Muscle layer of colon (tissue), 2 donors: ENCODE results near the gene TPPP2.
"Not testable (repeated sequence)": the region's sequence is repeated elsewhere in the genome, so short reads cannot be mapped to it uniquely, and the experiment has no call there.

Source experiments
- H3K27ac ChIP-seq: one replicate; pipeline ENCODE4 v1.7.0; 2013; ENCODE audit warnings: low read depth, mild to moderate bottlenecking, low read length, moderate library complexity
- H3K27me3 ChIP-seq, 2 donors: one replicate each; pipeline ENCODE4 v1.7.0; 2013; ENCODE audit warnings: low read length in 2 of 2, mild to moderate bottlenecking in 2 of 2; ENCODE audit not compliant: insufficient read depth in 2 of 2, control insufficient read depth in 1 of 2
- H3K36me3 ChIP-seq: one replicate; pipeline ENCODE4 v1.7.0; 2013; ENCODE audit warnings: mild to moderate bottlenecking, low read length; ENCODE audit not compliant: insufficient read depth
- H3K4me1 ChIP-seq: one replicate; pipeline ENCODE4 v1.7.0; 2013; ENCODE audit warnings: mild to moderate bottlenecking, low read length; ENCODE audit not compliant: insufficient read depth
- H3K4me3 ChIP-seq, 2 donors: one replicate each; pipeline ENCODE4 v1.7.0; 2013; ENCODE audit warnings: low read length in 2 of 2, low read depth in 1 of 2, mild to moderate bottlenecking in 1 of 2, moderate library complexity in 1 of 2
- H3K9ac ChIP-seq: one replicate; pipeline ENCODE4 v1.7.0; 2013; ENCODE audit warnings: low read length
- H3K9me3 ChIP-seq: one replicate; pipeline ENCODE4 v1.7.0; 2013; ENCODE audit warnings: mild to moderate bottlenecking, low read length
- donor health status: abdominal sarcoma.
- donor health status: Adenocarcinoma of cecum.

The TPPP2 gene

DNA sequence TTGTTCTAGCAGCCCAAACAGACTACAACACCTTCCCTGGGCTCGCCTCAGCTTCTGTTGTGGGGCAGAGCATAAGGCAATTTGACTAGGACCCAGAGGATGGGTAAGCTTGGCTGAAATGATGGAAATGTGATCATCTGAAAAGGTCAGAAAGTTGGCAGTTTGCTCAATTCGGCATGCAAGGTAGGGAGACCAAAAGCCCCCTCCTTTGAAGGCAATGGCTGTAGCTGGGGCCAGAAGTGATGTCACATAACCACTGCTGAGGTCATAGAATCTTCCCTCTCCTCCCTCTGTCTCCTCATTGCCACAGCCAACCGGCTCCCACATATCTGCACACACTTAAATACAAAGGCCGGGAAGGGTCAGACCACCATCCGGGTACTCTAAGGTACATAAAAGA is at the start of gene TPPP2:
TPPP2 (plus strand) TSS at position 301 of the 400 bp plus-strand sequence. CDS start 365 bp downstream, outside the sequence.
- Histone ChIP-seq H3K4me1 (peaks cover 7% of the 10 kb centered on the region), H3K4me3 (no peak within 1 kb of the TSS), H3K9me3 (no peaks in the 10 kb centered on the region), H3K27me3 (no peaks in the 10 kb centered on the region), H3K27ac (no peak within 1 kb of the TSS), H3K9ac (no peak within 1 kb of the TSS), H3K36me3 (no peaks in the 10 kb centered on the region)

DNA sequence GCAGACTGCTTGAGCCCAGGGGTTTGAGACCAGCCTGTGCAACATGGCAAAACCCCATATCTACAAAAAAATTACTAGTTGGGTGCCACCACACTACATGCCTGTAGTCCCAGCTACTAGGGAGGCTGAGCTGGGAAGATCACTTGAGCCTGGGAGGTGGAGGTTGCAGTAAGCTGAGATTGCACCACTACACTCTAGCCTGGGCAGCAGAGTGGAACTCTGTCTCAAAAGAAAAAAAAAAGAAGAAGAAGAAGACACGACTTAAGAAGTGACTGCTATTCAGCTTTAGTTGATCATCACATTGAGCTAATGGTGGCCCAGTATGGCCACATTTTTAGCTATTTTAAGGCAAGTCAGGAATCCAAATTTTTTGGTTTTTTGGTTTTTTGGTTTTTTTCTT is 49.1 kb upstream of the TPPP2 start:
- H3K27ac ChIP-seq = no peak overlapping the region
- H3K4me3 ChIP-seq = no peak overlapping the region
- no peaks in the 10 kb centered on the region for H3K27me3 ChIP-seq
- no peaks in the 10 kb centered on the region for H3K4me1 ChIP-seq
- no peak overlapping the region for H3K9ac ChIP-seq
- H3K9me3 ChIP-seq = no peaks in the 10 kb centered on the region
- H3K36me3 ChIP-seq = no peaks in the 10 kb centered on the region

DNA sequence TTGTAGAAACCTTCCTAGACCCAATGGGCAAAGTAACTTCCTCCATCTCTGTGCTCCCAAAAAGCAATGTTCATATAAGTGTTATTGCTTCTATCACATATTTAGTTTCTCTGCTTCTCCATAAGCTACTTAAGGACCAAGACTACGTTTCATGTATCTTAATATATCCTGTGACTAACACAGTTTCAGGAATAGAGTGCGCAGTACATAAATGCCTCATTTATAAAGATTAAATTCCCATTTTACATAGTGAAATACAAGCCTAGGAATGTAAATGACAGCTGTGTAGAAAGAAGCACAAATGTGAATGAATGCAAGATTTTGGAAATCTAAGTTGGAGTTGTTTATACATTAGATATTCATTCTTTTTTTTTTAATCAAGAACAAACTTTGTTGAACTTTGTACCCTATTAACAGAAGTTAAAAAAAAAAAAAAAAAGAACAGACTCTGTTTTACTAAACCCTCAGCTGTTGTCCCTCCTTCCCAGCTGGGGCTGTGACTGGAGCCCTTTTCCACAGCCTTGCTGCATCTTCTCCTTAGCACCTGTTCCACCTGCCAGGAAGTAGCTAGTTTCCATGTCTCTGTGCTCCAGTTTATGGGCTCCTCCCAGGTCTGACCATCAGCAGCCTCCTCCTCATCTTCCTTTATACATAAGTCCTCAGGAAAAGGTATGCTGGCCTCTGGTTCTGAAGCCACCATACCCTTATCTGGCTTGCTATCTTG is 47.2 kb upstream of the TPPP2 start:
- no peaks in the 10 kb centered on the region for H3K9me3 ChIP-seq
- H3K4me3 ChIP-seq = no peak overlapping the region
- H3K9ac ChIP-seq = no peak overlapping the region
- H3K27ac ChIP-seq = no peak overlapping the region
- no peaks in the 10 kb centered on the region for H3K36me3 ChIP-seq
- no peaks in the 10 kb centered on the region for H3K4me1 ChIP-seq
- no peaks in the 10 kb centered on the region for H3K27me3 ChIP-seq

DNA sequence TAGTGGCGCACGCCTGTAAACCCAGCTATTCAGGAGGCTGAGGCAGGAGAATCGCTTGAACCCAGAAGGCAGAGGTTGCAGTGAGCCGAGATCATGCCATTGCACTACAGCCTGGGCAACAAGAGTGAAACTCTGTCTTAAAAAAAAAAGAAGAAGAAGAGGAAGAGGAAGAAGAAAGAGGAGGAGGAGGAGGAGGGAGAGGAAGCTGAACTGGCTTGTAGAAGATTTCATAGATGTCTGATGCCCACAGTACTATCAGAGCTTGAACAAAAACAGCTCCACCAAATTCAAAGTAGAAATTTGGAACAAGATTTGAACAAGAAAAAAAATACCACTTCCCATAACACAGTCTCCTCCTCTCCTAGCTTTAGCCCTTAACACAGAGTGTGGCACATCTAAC is 44.4 kb upstream of the TPPP2 start:
- H3K4me1 ChIP-seq = peaks cover 12% of the 10 kb centered on the region
- not testable (repeated sequence) for H3K36me3 ChIP-seq, H3K9ac ChIP-seq, H3K4me3 ChIP-seq, H3K27me3 ChIP-seq, H3K27ac ChIP-seq, H3K9me3 ChIP-seq

DNA sequence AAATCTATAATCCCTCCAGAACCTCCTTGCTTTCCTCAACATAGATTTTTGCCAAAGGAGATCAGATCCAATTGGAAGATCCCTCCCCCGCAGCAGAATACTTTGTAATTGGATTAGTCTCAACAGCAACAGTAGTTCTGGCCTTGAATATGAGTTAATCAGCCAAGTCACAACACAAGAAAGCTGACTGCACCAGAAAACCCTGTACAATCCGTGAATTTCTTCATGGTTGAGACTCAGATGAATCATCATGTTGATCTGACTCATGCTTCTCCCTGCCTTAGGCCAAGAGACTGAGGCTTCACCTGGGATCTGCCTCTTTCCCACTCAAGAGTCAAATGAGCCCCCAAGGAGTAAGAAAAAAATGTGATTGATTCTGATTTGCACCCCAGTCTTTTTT is 43.2 kb upstream of the TPPP2 start:
- H3K36me3 ChIP-seq = no peaks in the 10 kb centered on the region
- H3K27ac ChIP-seq = no peak overlapping the region
- no peaks in the 10 kb centered on the region for H3K9me3 ChIP-seq
- H3K9ac ChIP-seq = no peak overlapping the region
- no peaks in the 10 kb centered on the region for H3K27me3 ChIP-seq
- no peak overlapping the region for H3K4me3 ChIP-seq
- peaks cover 23% of the 10 kb centered on the region for H3K4me1 ChIP-seq

DNA sequence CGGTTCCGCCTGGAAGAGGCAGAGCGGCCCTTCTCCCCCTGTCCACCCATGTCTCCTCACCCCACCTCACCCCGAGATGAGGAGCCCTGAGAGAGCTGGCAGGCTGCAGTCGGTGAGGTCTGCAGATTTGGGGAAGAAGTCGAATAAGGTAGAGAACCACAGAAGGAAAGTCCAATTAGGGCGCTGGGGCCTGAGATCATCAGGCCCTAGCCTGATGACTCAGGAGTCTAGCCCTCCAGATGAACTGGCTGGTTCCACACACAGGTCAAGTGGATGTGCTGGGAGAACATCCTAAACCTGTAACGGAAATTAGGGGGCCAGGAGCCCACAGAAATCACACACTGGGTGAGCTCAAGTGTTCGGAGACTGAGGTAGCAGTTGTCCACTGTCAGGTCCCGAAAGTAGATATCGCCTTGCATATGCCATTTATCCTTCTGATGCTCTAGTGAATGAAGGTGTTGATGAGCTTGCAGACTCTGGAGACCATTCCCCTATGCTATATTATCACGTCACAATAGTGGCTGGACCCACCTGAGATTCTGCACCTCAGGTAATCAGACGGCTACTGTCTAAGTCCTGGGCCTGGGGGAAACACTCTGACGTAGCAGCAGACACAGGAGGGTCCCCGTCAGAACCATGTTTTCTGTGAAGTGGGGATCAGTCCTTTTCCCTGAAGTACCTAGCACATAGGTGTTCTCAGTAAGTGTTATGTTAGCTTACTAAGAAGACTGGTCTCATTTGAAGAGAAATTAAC is 41.1 kb upstream of the TPPP2 start:
- peaks cover 16% of the 10 kb centered on the region for H3K36me3 ChIP-seq
- peaks cover 27% of the 10 kb centered on the region for H3K4me1 ChIP-seq
- H3K27ac ChIP-seq = peak overlapping the region; percentile 69
- H3K9ac ChIP-seq = peak overlapping the region; percentile 33
- no peaks in the 10 kb centered on the region for H3K9me3 ChIP-seq
- no peak overlapping the region for H3K4me3 ChIP-seq
- no peaks in the 10 kb centered on the region for H3K27me3 ChIP-seq

DNA sequence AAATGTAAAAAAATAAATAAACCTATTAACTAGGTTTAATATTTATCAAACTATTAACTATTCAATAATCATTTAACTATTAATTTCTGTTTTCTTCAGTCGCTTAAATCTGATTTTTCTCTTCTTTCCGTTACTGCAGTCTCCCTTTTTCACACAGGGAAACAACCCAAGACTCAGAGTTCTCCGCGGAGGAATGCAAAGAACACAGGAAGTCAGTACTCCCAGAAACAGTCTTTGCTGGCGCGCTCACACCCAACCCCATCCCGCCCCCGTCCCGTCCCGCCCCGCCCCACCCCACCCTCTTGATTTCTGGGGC is 40.6 kb upstream of the TPPP2 start:
- Histone ChIP-seq H3K4me1 (peaks cover 27% of the 10 kb centered on the region), H3K27ac (peak overlapping the region; percentile 69), H3K9ac (no peak overlapping the region), H3K9me3 (no peaks in the 10 kb centered on the region), H3K4me3 (no peak overlapping the region), H3K27me3 (no peaks in the 10 kb centered on the region), H3K36me3 (peaks cover 21% of the 10 kb centered on the region)

DNA sequence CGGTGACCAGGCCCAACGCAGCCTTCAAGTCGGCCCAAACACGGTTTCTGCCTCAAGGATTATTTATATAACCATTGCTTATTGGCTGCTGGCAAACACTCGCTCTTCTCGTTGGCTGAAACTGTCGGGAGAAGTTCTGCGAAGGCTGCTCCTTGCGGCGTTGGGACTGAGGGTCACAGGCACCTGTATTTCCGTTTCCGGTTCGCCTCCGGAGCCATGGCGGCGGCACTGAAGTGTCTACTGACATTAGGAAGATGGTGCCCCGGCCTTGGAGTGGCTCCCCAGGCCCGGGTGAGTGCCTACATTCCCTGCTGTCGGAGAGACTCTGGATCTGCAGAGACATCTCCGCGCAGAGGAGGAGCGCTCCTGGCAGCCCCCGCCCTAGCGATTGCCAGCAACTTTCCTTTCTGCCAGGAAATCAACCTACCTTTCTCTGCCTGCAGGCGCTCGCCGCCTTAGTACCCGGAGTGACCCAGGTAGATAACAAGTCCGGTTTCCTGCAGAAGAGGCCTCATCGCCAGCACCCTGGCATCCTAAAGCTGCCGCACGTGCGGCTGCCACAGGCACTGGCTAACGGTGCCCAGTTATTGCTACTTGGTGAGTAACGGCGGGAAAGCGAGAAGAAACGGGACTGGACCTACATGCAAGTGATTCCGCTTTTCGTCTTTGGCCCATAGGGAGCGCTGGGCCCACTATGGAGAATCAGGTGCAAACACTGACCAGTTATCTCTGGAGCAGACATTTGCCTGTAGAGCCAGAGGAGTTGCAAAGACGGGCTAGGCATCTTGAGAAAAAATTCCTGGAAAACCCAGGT is 40.0 kb upstream of the TPPP2 start, which contains the start of gene METTL17:
METTL17 (plus strand) TSS at position 194 of the 814 bp plus-strand sequence; CDS start at position 217, 23 bp downstream.
- no peaks in the 10 kb centered on the region for H3K9me3 ChIP-seq
- peak within 1 kb of the TSS; percentile 87 for H3K9ac ChIP-seq
- peak within 1 kb of the TSS; percentile 69 for H3K27ac ChIP-seq
- peaks cover 27% of the 10 kb centered on the region for H3K36me3 ChIP-seq
- no peaks in the 10 kb centered on the region for H3K27me3 ChIP-seq
- peak within 1 kb of the TSS; percentile 53 to 99 for H3K4me3 ChIP-seq
- H3K4me1 ChIP-seq = peaks cover 27% of the 10 kb centered on the region

DNA sequence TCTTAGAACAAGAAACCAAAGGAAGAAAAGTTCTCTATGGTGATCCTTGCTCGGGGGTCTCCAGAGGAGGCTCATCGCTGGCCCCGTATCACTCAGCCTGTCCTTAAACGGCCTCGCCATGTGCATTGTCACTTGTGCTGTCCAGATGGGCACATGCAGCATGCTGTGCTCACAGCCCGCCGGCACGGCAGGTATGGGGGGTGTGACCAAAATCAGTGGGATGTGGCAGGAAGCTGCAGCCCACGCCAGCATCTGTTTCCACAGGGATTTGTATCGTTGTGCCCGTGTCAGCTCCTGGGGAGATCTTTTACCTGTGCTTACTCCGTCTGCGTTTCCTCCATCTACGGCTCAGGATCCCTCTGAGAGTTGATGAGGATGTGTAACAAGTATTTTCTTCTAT is 33.5 kb upstream of the TPPP2 start:
- Histone ChIP-seq H3K36me3 (peaks cover 52% of the 10 kb centered on the region), H3K9ac (no peak overlapping the region), H3K27me3 (no peaks in the 10 kb centered on the region), H3K27ac (no peak overlapping the region), H3K4me3 (no peak overlapping the region), H3K4me1 (peaks cover 11% of the 10 kb centered on the region), H3K9me3 (no peaks in the 10 kb centered on the region)

DNA sequence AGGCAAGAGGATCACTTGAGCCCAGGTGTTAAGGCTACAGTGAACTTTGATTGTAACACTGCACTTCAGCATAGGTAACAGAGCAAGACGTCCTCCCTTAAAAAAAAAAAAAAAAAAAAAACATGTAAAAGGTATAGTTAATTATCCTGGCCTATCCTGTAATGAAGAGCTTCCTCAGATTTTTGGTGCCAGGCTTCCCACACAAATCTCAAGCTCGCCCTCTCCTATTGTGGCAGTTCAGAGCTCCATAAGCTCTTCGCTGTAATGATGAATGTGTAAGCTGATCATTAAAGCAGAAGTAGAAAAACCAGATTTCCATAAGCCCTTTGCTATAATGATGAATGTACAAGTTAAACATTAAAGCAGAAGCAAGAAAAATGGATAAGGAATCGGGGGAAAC is 32.9 kb upstream of the TPPP2 start:
- H3K27me3 ChIP-seq = no peaks in the 10 kb centered on the region
- peaks cover 5% of the 10 kb centered on the region for H3K4me1 ChIP-seq
- no peaks in the 10 kb centered on the region for H3K9me3 ChIP-seq
- H3K9ac ChIP-seq = no peak overlapping the region
- H3K27ac ChIP-seq = no peak overlapping the region
- peaks cover 51% of the 10 kb centered on the region for H3K36me3 ChIP-seq
- H3K4me3 ChIP-seq = no peak overlapping the region

DNA sequence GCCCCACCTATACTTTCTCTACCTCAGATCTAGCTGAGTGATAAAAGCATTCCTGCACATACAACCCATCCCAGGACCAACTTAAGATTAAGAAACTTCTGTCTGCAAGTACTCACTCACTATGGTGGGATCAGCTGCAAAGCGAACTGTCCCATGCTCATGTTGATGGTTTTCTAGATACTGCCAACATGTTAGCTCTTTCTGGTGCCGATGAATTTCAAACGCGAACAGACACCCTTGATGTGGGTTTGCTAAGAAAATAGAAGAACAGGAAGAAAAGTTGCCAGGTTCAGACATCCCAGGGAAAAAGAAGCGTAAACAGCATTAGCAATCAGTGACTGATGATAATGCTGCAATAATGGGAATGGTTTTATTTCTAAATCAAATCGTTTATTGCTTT is 32.5 kb upstream of the TPPP2 start:
- Histone ChIP-seq H3K36me3 (peaks cover 47% of the 10 kb centered on the region), H3K27ac (no peak overlapping the region), H3K27me3 (no peaks in the 10 kb centered on the region), H3K4me1 (peaks cover 4% of the 10 kb centered on the region), H3K4me3 (no peak overlapping the region), H3K9ac (no peak overlapping the region), H3K9me3 (no peaks in the 10 kb centered on the region)
